C4-2B (cell line): Measurements from ENCODE around the gene TMX1.

Experiments used
- CTCF ChIP-seq: fragments of 450-650 bp; conservative IDR thresholded peaks from 2 replicates; pipeline ENCODE4 v1.5.1; 2017; ENCODE audit warnings: mild to moderate bottlenecking
- ZFX ChIP-seq: fragments of 450-650 bp; IDR thresholded peaks from 2 replicates; pipeline ENCODE4 v1.6.1; 2017

- TF ChIP-seq CTCF, result no peak
- TF ChIP-seq ZFX, result no peak
Measured at GRCh38 chr14:51205486-51205885, 34.6 kb upstream of the TMX1 start.
